Bronchial epithelial cell (primary cell): ENCODE data around the gene TRIM66. TPM values are rescaled to one million over a fixed set of nuclear protein-coding genes. Genes with fewer than 3 reads are reported as not detected.

Source experiments
- DNase-seq: peaks from one replicate; pipeline ENCODE4 v3.0.0-alpha.2; 2010; ENCODE audit warnings: low read depth
- FAIRE-seq: peaks from 2 replicates; lab custom pipeline; 2011; peaks lifted over from hg19 to GRCh38; lab: Jason Lieb, UNC
- H3K27me3 ChIP-seq: 2 replicates; pipeline ENCODE4 v1.5.1; 2011; ENCODE audit warnings: low read length; ENCODE audit not compliant: control insufficient read depth, insufficient read depth
- H3K36me3 ChIP-seq: 2 replicates; pipeline ENCODE4 v1.5.1; 2011; ENCODE audit warnings: low read length; ENCODE audit not compliant: control insufficient read depth, insufficient read depth
- H3K4me3 ChIP-seq: 2 replicates; pipeline ENCODE4 v1.5.1; 2011; ENCODE audit warnings: mild to moderate bottlenecking, low read depth, low read length, control low read depth
- CTCF ChIP-seq: IDR thresholded peaks from 2 replicates; pipeline ENCODE4 v1.5.1; 2011; ENCODE audit warnings: mild to moderate bottlenecking, moderate library complexity, low read length, control low read depth, inconsistent platforms; ENCODE audit not compliant: insufficient read depth, severe bottlenecking
- total RNA-seq: library from RNA; depleted of rRNA; stranded (reverse); fragments of >200 nt; gene quantifications from 2 replicates; pipeline ENCODE4 v1.2.1, GENCODE V29; 2014

TRIM66 gene
- total RNA-seq, 1 donor from 2014 or later: 4.2 TPM

GRCh38 chr11:8699903-8700302, 17.4 kb upstream of the TRIM66 start:
- TF ChIP-seq CTCF: no peak
- H3K36me3 ChIP-seq: peaks cover 18% of the 10 kb centered on the region
- H3K27me3 ChIP-seq: no peaks in the 10 kb centered on the region
- FAIRE-seq: no peak
- no peak overlapping the region for H3K4me3 ChIP-seq
- no peak for DNase-seq

- peaks cover 15% of the 10 kb centered on the region for H3K36me3 ChIP-seq
- TF ChIP-seq CTCF: no peak
- FAIRE-seq (no peak), DNase-seq (no peak)
- no peak overlapping the region for H3K4me3 ChIP-seq
- no peaks in the 10 kb centered on the region for H3K27me3 ChIP-seq
These were observed 16.5 kb upstream of the TRIM66 start for GRCh38 chr11:8698917-8699441.

DNA sequence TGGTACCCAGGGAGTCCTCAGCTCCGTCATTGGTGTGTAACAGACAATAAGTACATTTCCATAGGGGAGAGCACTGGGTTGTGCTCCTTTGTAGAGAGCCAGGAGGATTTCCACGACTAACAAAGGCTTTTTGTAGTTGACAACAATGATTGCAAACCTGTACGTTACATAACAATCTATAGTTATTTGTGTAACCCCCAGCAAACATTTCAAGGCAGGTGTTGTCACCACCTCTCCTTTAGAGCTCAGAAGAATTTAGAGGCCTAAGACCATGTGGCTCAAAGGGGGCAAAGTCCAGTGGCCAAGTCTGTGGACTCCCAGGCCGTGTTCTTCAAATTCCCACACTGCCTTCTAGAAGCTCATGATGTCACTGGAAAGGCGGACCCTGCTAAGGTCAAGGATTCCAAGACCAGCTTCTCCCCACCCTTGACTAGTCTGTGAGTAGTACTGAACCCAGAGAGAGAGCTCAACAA, 15.9 kb upstream of the TRIM66 start:
- peaks cover 15% of the 10 kb centered on the region for H3K36me3 ChIP-seq
- FAIRE-seq (no peak), DNase-seq (no peak)
- no peaks in the 10 kb centered on the region for H3K27me3 ChIP-seq
- no peak for TF ChIP-seq CTCF
- H3K4me3 ChIP-seq: no peak overlapping the region

DNA sequence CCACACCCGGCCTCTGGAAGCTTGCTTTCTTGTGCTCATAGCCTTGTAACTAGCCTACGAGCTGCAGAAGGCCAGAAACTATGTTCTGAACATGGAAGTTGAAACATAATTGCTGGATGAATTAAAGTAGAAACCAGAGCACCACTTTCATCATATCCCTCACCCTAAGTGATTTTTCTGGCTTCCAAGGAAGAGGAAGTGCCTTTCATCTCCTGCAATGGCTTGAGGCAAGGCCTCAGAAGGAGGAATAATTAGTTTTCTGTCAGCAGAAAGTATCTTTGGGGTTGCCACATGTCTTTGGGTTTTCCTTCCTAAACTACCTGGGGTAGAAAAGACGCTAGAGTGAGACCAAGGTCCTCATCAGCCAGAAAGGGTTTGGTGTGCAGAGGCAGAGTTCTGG, 14.6 kb upstream of the TRIM66 start:
- Histone ChIP-seq H3K27me3 (no peaks in the 10 kb centered on the region), H3K4me3 (no peak overlapping the region), H3K36me3 (peaks cover 19% of the 10 kb centered on the region)
- DNase-seq (no peak), FAIRE-seq (no peak)
- no peak for TF ChIP-seq CTCF

DNA sequence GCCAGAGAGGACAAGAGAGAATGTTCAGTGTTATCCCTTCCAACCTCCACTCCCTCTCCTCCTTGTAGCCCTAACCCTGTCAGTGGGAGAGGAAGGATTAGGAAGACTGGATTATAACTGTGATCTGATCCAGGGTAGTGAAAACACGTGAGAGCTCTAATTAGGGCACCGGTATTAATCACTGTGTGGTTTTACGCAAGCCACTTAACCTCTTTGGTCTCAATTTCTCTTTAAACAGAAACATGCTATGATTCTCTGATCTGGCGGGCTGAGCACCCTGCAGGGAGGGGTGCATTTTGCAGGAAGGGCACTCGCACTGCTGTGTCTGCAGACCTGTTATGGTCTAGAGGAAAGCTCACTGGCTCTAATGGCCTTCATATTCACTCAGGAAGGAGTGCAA, 11.7 kb upstream of the TRIM66 start:
- FAIRE-seq: no peak
- TF ChIP-seq CTCF: no peak

DNA sequence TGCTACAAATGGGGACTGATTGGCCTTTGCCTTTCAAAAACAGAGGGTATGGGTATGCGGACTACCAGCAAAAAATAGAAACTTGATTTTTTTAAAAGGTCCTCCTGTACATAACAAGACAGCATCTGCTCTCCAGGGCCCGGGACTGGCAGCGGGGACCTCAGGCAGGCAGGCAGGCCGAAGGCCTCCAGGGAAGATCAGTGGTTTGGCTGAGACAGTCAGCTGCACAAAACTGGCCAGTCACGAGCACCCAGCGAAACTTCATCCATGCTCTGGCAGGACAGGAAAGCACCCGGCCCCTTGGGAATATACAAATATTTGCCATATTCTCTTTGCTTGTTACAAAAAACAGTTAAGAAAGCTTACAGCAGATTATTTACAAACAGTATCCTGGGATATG, 11.1 kb upstream of the TRIM66 start:
- Histone ChIP-seq H3K27me3 (no peaks in the 10 kb centered on the region), H3K36me3 (peaks cover 14% of the 10 kb centered on the region), H3K4me3 (no peak overlapping the region)
- no peak for TF ChIP-seq CTCF
- FAIRE-seq (no peak), DNase-seq (no peak)

More for the DNA sequence above, 11.7 kb upstream of the TRIM66 start:
- DNase-seq: no peak
- H3K27me3 ChIP-seq: no peaks in the 10 kb centered on the region
- H3K4me3 ChIP-seq: no peak overlapping the region
- H3K36me3 ChIP-seq: peaks cover 18% of the 10 kb centered on the region
